ENCODE data around the gene TMEM42.

The TMEM42 gene

GRCh38 chr3:44886561-44886960, 24.8 kb downstream of the TMEM42 start:
- no peaks in the 10 kb centered on the region for H3K36me3 Mint-ChIP-seq (ENCODE audit: low read depth)
- H3K9me3 Mint-ChIP-seq, result no peaks in the 10 kb centered on the region
- DNase-seq (ENCODE audit: low spot score), result no peak
- H3K27ac Mint-ChIP-seq, result no peak overlapping the region
- H3K4me3 Mint-ChIP-seq, result no peak overlapping the region
- H3K4me1 Mint-ChIP-seq (ENCODE audit: low read depth), result peaks cover 1% of the 10 kb centered on the region
- no peaks in the 10 kb centered on the region for H3K27me3 Mint-ChIP-seq (ENCODE audit: low read depth)

- no peaks in the 10 kb centered on the region for H3K27me3 Mint-ChIP-seq (ENCODE audit: low read depth)
- H3K4me3 Mint-ChIP-seq, result no peak overlapping the region
- H3K36me3 Mint-ChIP-seq (ENCODE audit: low read depth), result no peaks in the 10 kb centered on the region
- H3K9me3 Mint-ChIP-seq, result no peaks in the 10 kb centered on the region
- H3K4me1 Mint-ChIP-seq (ENCODE audit: low read depth), result peaks cover 1% of the 10 kb centered on the region
- H3K27ac Mint-ChIP-seq, result no peak overlapping the region
- DNase-seq (ENCODE audit: low spot score), result no peak
These were observed 25.4 kb downstream of the TMEM42 start for GRCh38 chr3:44887101-44887500.

- Mint-ChIP-seq H3K27me3 (ENCODE audit: low read depth) (no peaks in the 10 kb centered on the region), H3K36me3 (ENCODE audit: low read depth) (no peaks in the 10 kb centered on the region), H3K4me1 (ENCODE audit: low read depth) (peaks cover 1% of the 10 kb centered on the region), H3K4me3 (no peak overlapping the region), H3K27ac (no peak overlapping the region), H3K9me3 (no peaks in the 10 kb centered on the region)
- DNase-seq (ENCODE audit: low spot score), result no peak
These were observed 28.5 kb downstream of the TMEM42 start for GRCh38 chr3:44890258-44890657.

GRCh38 chr3:44890852-44891251, 29.1 kb downstream of the TMEM42 start:
- no peaks in the 10 kb centered on the region for H3K9me3 Mint-ChIP-seq
- no peak overlapping the region for H3K4me3 Mint-ChIP-seq
- peaks cover 1% of the 10 kb centered on the region for H3K4me1 Mint-ChIP-seq (ENCODE audit: low read depth)
- no peaks in the 10 kb centered on the region for H3K27me3 Mint-ChIP-seq (ENCODE audit: low read depth)
- H3K36me3 Mint-ChIP-seq (ENCODE audit: low read depth), result no peaks in the 10 kb centered on the region
- no peak for DNase-seq (ENCODE audit: low spot score)
- no peak overlapping the region for H3K27ac Mint-ChIP-seq

GRCh38 chr3:44892689-44893088, 31.0 kb downstream of the TMEM42 start:
- H3K27me3 Mint-ChIP-seq (ENCODE audit: low read depth), result no peaks in the 10 kb centered on the region
- no peaks in the 10 kb centered on the region for H3K9me3 Mint-ChIP-seq
- DNase-seq (ENCODE audit: low spot score), result no peak
- H3K36me3 Mint-ChIP-seq (ENCODE audit: low read depth), result no peaks in the 10 kb centered on the region
- peaks cover 1% of the 10 kb centered on the region for H3K4me1 Mint-ChIP-seq (ENCODE audit: low read depth)
- H3K27ac Mint-ChIP-seq, result no peak overlapping the region
- no peak overlapping the region for H3K4me3 Mint-ChIP-seq

GRCh38 chr3:44893097-44893496, 31.4 kb downstream of the TMEM42 start:
- Mint-ChIP-seq H3K4me1 (ENCODE audit: low read depth) (peaks cover 1% of the 10 kb centered on the region), H3K4me3 (no peak overlapping the region), H3K27ac (no peak overlapping the region), H3K27me3 (ENCODE audit: low read depth) (no peaks in the 10 kb centered on the region), H3K9me3 (no peaks in the 10 kb centered on the region), H3K36me3 (ENCODE audit: low read depth) (no peaks in the 10 kb centered on the region)
- no peak for DNase-seq (ENCODE audit: low spot score)

GRCh38 chr3:44894485-44894884, 32.8 kb downstream of the TMEM42 start:
- H3K36me3 Mint-ChIP-seq (ENCODE audit: low read depth), result no peaks in the 10 kb centered on the region
- no peak for DNase-seq (ENCODE audit: low spot score)
- H3K27me3 Mint-ChIP-seq (ENCODE audit: low read depth), result no peaks in the 10 kb centered on the region
- H3K27ac Mint-ChIP-seq, result no peak overlapping the region
- H3K4me3 Mint-ChIP-seq, result no peak overlapping the region
- peaks cover 1% of the 10 kb centered on the region for H3K4me1 Mint-ChIP-seq (ENCODE audit: low read depth)
- no peaks in the 10 kb centered on the region for H3K9me3 Mint-ChIP-seq

- Mint-ChIP-seq H3K36me3 (ENCODE audit: low read depth) (no peaks in the 10 kb centered on the region), H3K27ac (no peak overlapping the region), H3K9me3 (no peaks in the 10 kb centered on the region), H3K4me1 (ENCODE audit: low read depth) (peaks cover 2% of the 10 kb centered on the region), H3K27me3 (ENCODE audit: low read depth) (no peaks in the 10 kb centered on the region), H3K4me3 (no peak overlapping the region)
- no peak for DNase-seq (ENCODE audit: low spot score)
These were observed 34.7 kb downstream of the TMEM42 start for GRCh38 chr3:44896440-44896839.

- H3K27ac Mint-ChIP-seq, result no peak overlapping the region
- H3K9me3 Mint-ChIP-seq, result no peaks in the 10 kb centered on the region
- peaks cover 2% of the 10 kb centered on the region for H3K4me1 Mint-ChIP-seq (ENCODE audit: low read depth)
- no peaks in the 10 kb centered on the region for H3K36me3 Mint-ChIP-seq (ENCODE audit: low read depth)
- H3K27me3 Mint-ChIP-seq (ENCODE audit: low read depth), result peaks cover 1% of the 10 kb centered on the region
- DNase-seq (ENCODE audit: low spot score), result no peak
- no peak overlapping the region for H3K4me3 Mint-ChIP-seq
These were observed 38.1 kb downstream of the TMEM42 start for GRCh38 chr3:44899683-44900367.

- peaks cover 2% of the 10 kb centered on the region for H3K4me1 Mint-ChIP-seq (ENCODE audit: low read depth)
- no peak overlapping the region for H3K27ac Mint-ChIP-seq
- no peaks in the 10 kb centered on the region for H3K36me3 Mint-ChIP-seq (ENCODE audit: low read depth)
- no peak for DNase-seq (ENCODE audit: low spot score)
- H3K27me3 Mint-ChIP-seq (ENCODE audit: low read depth), result peaks cover 1% of the 10 kb centered on the region
- H3K9me3 Mint-ChIP-seq, result no peaks in the 10 kb centered on the region
- no peak overlapping the region for H3K4me3 Mint-ChIP-seq
These were observed 40.9 kb downstream of the TMEM42 start for GRCh38 chr3:44902628-44903027.

- Mint-ChIP-seq H3K9me3 (no peaks in the 10 kb centered on the region), H3K27ac (no peak overlapping the region), H3K27me3 (ENCODE audit: low read depth) (peaks cover 1% of the 10 kb centered on the region), H3K4me1 (ENCODE audit: low read depth) (peaks cover 2% of the 10 kb centered on the region), H3K4me3 (no peak overlapping the region), H3K36me3 (ENCODE audit: low read depth) (no peaks in the 10 kb centered on the region)
- no peak for DNase-seq (ENCODE audit: low spot score)
These were observed 41.6 kb downstream of the TMEM42 start for GRCh38 chr3:44903314-44903713.

GRCh38 chr3:44903751-44904150, 42.0 kb downstream of the TMEM42 start:
- Mint-ChIP-seq H3K4me3 (no peak overlapping the region), H3K27me3 (ENCODE audit: low read depth) (peaks cover 1% of the 10 kb centered on the region), H3K36me3 (ENCODE audit: low read depth) (no peaks in the 10 kb centered on the region), H3K4me1 (ENCODE audit: low read depth) (peaks cover 2% of the 10 kb centered on the region), H3K9me3 (no peaks in the 10 kb centered on the region), H3K27ac (no peak overlapping the region)
- no peak for DNase-seq (ENCODE audit: low spot score)

GRCh38 chr3:44905446-44906157, 43.9 kb downstream of the TMEM42 start:
- Mint-ChIP-seq H3K4me1 (ENCODE audit: low read depth) (no peaks in the 10 kb centered on the region), H3K27ac (no peak overlapping the region), H3K4me3 (no peak overlapping the region), H3K36me3 (ENCODE audit: low read depth) (no peaks in the 10 kb centered on the region), H3K9me3 (peaks cover 3% of the 10 kb centered on the region), H3K27me3 (ENCODE audit: low read depth) (peaks cover 8% of the 10 kb centered on the region)
- DNase-seq (ENCODE audit: low spot score), result no peak

- no peak overlapping the region for H3K27ac Mint-ChIP-seq
- peaks cover 11% of the 10 kb centered on the region for H3K27me3 Mint-ChIP-seq (ENCODE audit: low read depth)
- H3K36me3 Mint-ChIP-seq (ENCODE audit: low read depth), result no peaks in the 10 kb centered on the region
- H3K9me3 Mint-ChIP-seq, result peaks cover 3% of the 10 kb centered on the region
- H3K4me3 Mint-ChIP-seq, result no peak overlapping the region
- no peak for DNase-seq (ENCODE audit: low spot score)
- H3K4me1 Mint-ChIP-seq (ENCODE audit: low read depth), result no peaks in the 10 kb centered on the region
These were observed 45.3 kb downstream of the TMEM42 start for GRCh38 chr3:44906997-44907396.

- peaks cover 11% of the 10 kb centered on the region for H3K27me3 Mint-ChIP-seq (ENCODE audit: low read depth)
- DNase-seq (ENCODE audit: low spot score), result no peak
- H3K27ac Mint-ChIP-seq, result no peak overlapping the region
- peaks cover 3% of the 10 kb centered on the region for H3K9me3 Mint-ChIP-seq
- no peaks in the 10 kb centered on the region for H3K36me3 Mint-ChIP-seq (ENCODE audit: low read depth)
- H3K4me1 Mint-ChIP-seq (ENCODE audit: low read depth), result no peaks in the 10 kb centered on the region
- no peak overlapping the region for H3K4me3 Mint-ChIP-seq
These were observed 45.9 kb downstream of the TMEM42 start for GRCh38 chr3:44907612-44908011.

Data from T-helper 2 cell treated with Interferon-gamma antibody and Interleukin-4, amounts not matched to agents 5 μg/mL and 100 μg/mL, for 36 hours (primary cell).